Measurements from ENCODE around the gene RECQL5.
"Not testable (repeated sequence)": the region's sequence is repeated elsewhere in the genome, so short reads cannot be mapped to it uniquely, and the experiment has no call there.

The RECQL5 gene

GRCh38 chr17:75592348-75593020 is 74.5 kb downstream of the RECQL5 start:
- no peak for DNase-seq (ENCODE audit: low read depth)

- DNase-seq (ENCODE audit: low read depth), result no peak
These were observed 75.1 kb downstream of the RECQL5 start for GRCh38 chr17:75591722-75592302.

GRCh38 chr17:75590849-75591721 is 75.9 kb downstream of the RECQL5 start:
- DNase-seq (ENCODE audit: low read depth), result no peak

GRCh38 chr17:75590314-75590761 is 76.6 kb downstream of the RECQL5 start:
- DNase-seq (ENCODE audit: low read depth), result no peak

GRCh38 chr17:75589919-75590303 is 77.0 kb downstream of the RECQL5 start:
- DNase-seq (ENCODE audit: low read depth), result no peak

- peak; percentile 85 for DNase-seq (ENCODE audit: low read depth)
These were observed 77.7 kb downstream of the RECQL5 start for GRCh38 chr17:75589012-75589918.

- no peak for DNase-seq (ENCODE audit: low read depth)
These were observed 78.3 kb downstream of the RECQL5 start for GRCh38 chr17:75588596-75589011.

GRCh38 chr17:75587675-75588595 is 79.0 kb downstream of the RECQL5 start, which contains the start of gene MYO15B:
Gene MYO15B (plus strand): TSS chr17:75587800. CDS start chr17:75588058, 258 bp downstream.
- no peak for DNase-seq (ENCODE audit: low read depth)

- no peak for DNase-seq (ENCODE audit: low read depth)
These were observed 82.1 kb downstream of the RECQL5 start for GRCh38 chr17:75584849-75585175.

GRCh38 chr17:75583197-75583596 is 83.8 kb downstream of the RECQL5 start:
- not testable (repeated sequence) for DNase-seq (ENCODE audit: low read depth)

GRCh38 chr17:75581121-75581725 is 85.7 kb downstream of the RECQL5 start:
- DNase-seq (ENCODE audit: low read depth), result not testable (repeated sequence)

All from EH (cell line).